IMR-90 (cell line): ENCODE results near the gene BLVRA. TPM values are rescaled to one million over a fixed set of nuclear protein-coding genes. Genes with fewer than 3 reads are reported as not detected.
"Not testable (repeated sequence)": the region's sequence is repeated elsewhere in the genome, so short reads cannot be mapped to it uniquely, and the experiment has no call there.

Experiments used
- ATAC-seq: fragments of 200-7000 bp; cut with Tn5 transposase; 2 replicates; pipeline ENCODE4 v1.9.1; 2020; ENCODE audit warnings: low read depth, mild to moderate bottlenecking, moderate library complexity
- BruUV-seq: library from RNA; stranded (reverse); fragments of 400-500 nt; replicated peaks from 2 replicates; lab custom pipeline; 2021; lab: Mats Ljungman, UMichigan
- CTCF ChIA-PET: fragments of 300-600 bp; formaldehyde crosslinking; extraction: SDS; loops from one replicate; lab custom pipeline; 2021; ENCODE audit warnings: antibody characterized with exemption; lab: Yijun Ruan, JAX
- POLR2A ChIA-PET: fragments of 300-600 bp; sonication (Branson Sonifier 250); formaldehyde crosslinking; loops from one replicate; lab custom pipeline; 2022; ENCODE audit warnings: antibody characterized with exemption; ENCODE audit not compliant: unreplicated experiment; lab: Charles Lee
- DNase-seq: peaks from one replicate; pipeline ENCODE4 v3.0.0; 2013
- H2AFZ ChIP-seq: replicated peaks from 2 replicates; pipeline ENCODE3; 2013; ENCODE audit warnings: low read length, mild to moderate bottlenecking; ENCODE audit not compliant: poor library complexity
- H2AK5ac ChIP-seq: 2 replicates; pipeline ENCODE4 v1.6.1; 2013; ENCODE audit warnings: low read depth, low read length, inconsistent platforms
- H2AK9ac ChIP-seq: replicated peaks from 2 replicates; pipeline ENCODE3; 2013; ENCODE audit warnings: mild to moderate bottlenecking, low read depth, low read length, moderate library complexity; ENCODE audit not compliant: poor library complexity
- H2BK120ac ChIP-seq: 2 replicates; pipeline ENCODE4 v1.6.1; 2013; ENCODE audit warnings: low read depth, low read length, inconsistent platforms
- H2BK15ac ChIP-seq: 3 replicates; pipeline ENCODE4 v1.6.1; 2013; ENCODE audit warnings: low read depth, low read length, inconsistent platforms
- H2BK20ac ChIP-seq: 2 replicates; pipeline ENCODE4 v1.6.1; 2013; ENCODE audit warnings: low read depth, mild to moderate bottlenecking, inconsistent platforms, low read length, moderate library complexity
- H2BK5ac ChIP-seq: 2 replicates; pipeline ENCODE4 v1.6.1; 2013; ENCODE audit warnings: mild to moderate bottlenecking, low read depth, low read length, inconsistent platforms; ENCODE audit not compliant: poor library complexity, severe bottlenecking
- H3K14ac ChIP-seq: replicated peaks from 2 replicates; pipeline ENCODE4 v1.6.1; 2013; ENCODE audit warnings: low read depth, low read length, inconsistent platforms
- H3K18ac ChIP-seq: 2 replicates; pipeline ENCODE4 v1.6.1; 2013; ENCODE audit warnings: low read depth, low read length, control low read depth
- H3K23ac ChIP-seq: 2 replicates; pipeline ENCODE4 v1.6.1; 2013; ENCODE audit warnings: low read depth, low read length, inconsistent platforms
- H3K27ac ChIP-seq: 2 replicates; pipeline ENCODE4 v1.5.1; 2013; ENCODE audit warnings: mild to moderate bottlenecking, control low read depth, low read length; ENCODE audit not compliant: insufficient read depth
- H3K27me3 ChIP-seq: 2 replicates; pipeline ENCODE4 v1.6.1; 2013; ENCODE audit warnings: low read length; ENCODE audit not compliant: control insufficient read depth, insufficient read depth
- H3K36me3 ChIP-seq: 2 replicates; pipeline ENCODE4 v1.6.1; 2013; ENCODE audit warnings: low read length, mixed read lengths; ENCODE audit not compliant: control insufficient read depth, insufficient read depth
- H3K4ac ChIP-seq: 2 replicates; pipeline ENCODE4 v1.6.1; 2013; ENCODE audit warnings: low read depth, low read length, inconsistent platforms
- H3K4me1 ChIP-seq: 2 replicates; pipeline ENCODE4 v1.6.1; 2013; ENCODE audit warnings: low read length, mixed read lengths; ENCODE audit not compliant: control insufficient read depth, insufficient read depth
- H3K4me2 ChIP-seq: 2 replicates; pipeline ENCODE4 v1.6.1; 2013; ENCODE audit warnings: low read depth, mild to moderate bottlenecking, control low read depth, low read length, moderate library complexity
- H3K4me3 ChIP-seq: 2 replicates; pipeline ENCODE4 v1.5.1; 2013; ENCODE audit warnings: low read depth, mild to moderate bottlenecking, control low read depth, low read length, moderate library complexity; ENCODE audit not compliant: insufficient read depth
- H3K56ac ChIP-seq: 2 replicates; pipeline ENCODE4 v1.6.1; 2013; ENCODE audit warnings: low read length, inconsistent platforms; ENCODE audit not compliant: insufficient read depth; ENCODE audit errors: extremely low read depth
- H3K79me1 ChIP-seq, 2 experiments: 2 replicates each; pipeline ENCODE4 v1.6.1; 2013; ENCODE audit warnings: low read length in 2 of 2, inconsistent platforms in 1 of 2, low read depth in 1 of 2
- H3K9ac ChIP-seq: 2 replicates; pipeline ENCODE4 v1.6.1; 2013; ENCODE audit warnings: low read depth, low read length, control low read depth
- H3K9me1 ChIP-seq: 2 replicates; pipeline ENCODE4 v1.6.1; 2013; ENCODE audit warnings: low read length, inconsistent platforms; ENCODE audit not compliant: insufficient read depth
- H3K9me3 ChIP-seq: 2 replicates; pipeline ENCODE4 v1.6.1; 2013; ENCODE audit warnings: low read length; ENCODE audit not compliant: control insufficient read depth, insufficient read depth
- H4K20me1 ChIP-seq: 2 replicates; pipeline ENCODE4 v1.6.1; 2013; ENCODE audit warnings: low read length, inconsistent platforms; ENCODE audit not compliant: insufficient read depth
- H4K5ac ChIP-seq: 2 replicates; pipeline ENCODE4 v1.6.1; 2013; ENCODE audit warnings: mild to moderate bottlenecking, low read depth, low read length, control low read depth
- H4K8ac ChIP-seq, 2 experiments: 2 replicates each; pipeline ENCODE4 v1.6.1; 2013; ENCODE audit warnings: low read depth in 2 of 2, low read length in 2 of 2, control low read depth in 1 of 2, inconsistent platforms in 1 of 2
- H4K91ac ChIP-seq: 2 replicates; pipeline ENCODE4 v1.6.1; 2013; ENCODE audit warnings: low read depth, low read length, inconsistent platforms; ENCODE audit not compliant: insufficient read depth
- WGBS, 2 experiments: methylation state at CpG; one replicate each; pipeline versions ENCODE4 v1.1.5 to v1.1.7; 2013; ENCODE audit warnings: missing lambda C conversion rate in 2 of 2; ENCODE audit not compliant: insufficient read length in 1 of 2; ENCODE audit errors: extremely low coverage in 2 of 2; 5-methylcytosine and 5-hydroxymethylcytosine counted together
- dilution Hi-C: fragments of 300-500 bp; cut with HindIII; formaldehyde crosslinking; loops from one replicate; pipeline ENCODE4 v1.14.3; 2018; ENCODE audit warnings: low sequenced_read_pairs; ENCODE audit not compliant: unreplicated experiment
- in situ Hi-C: fragments of 300-500 bp; cut with MboI; formaldehyde crosslinking; loops from 3 replicates; pipeline ENCODE4 v1.14.3; 2019; ENCODE audit warnings: low sequenced_read_pairs, inconsistent platforms, mixed read lengths
- intact Hi-C: fragments of 100-400 bp; cut with micrococcal nuclease; formaldehyde crosslinking; loops from 2 replicates; pipeline ENCODE4 v1.10.0; 2022
- polyA plus RNA-seq, 3 experiments: library from polyadenylated mRNA; depleted of rRNA; stranded (reverse); fragments of >200 nt; gene quantifications; 2 replicates each; pipeline ENCODE4 v1.2.3, GENCODE V29; 2012; ENCODE audit warnings: low replicate concordance in 1 of 3
- total RNA-seq: library from RNA; depleted of rRNA; stranded (reverse); fragments of >200 nt; gene quantifications from 2 replicates; pipeline ENCODE4 v1.2.3, GENCODE V29; 2012

BLVRA gene
- total and polyA plus RNA-seq, 2 of the 4 experiments (the other 2 are of a cell fraction): 32.3 to 47.1 TPM

DNA sequence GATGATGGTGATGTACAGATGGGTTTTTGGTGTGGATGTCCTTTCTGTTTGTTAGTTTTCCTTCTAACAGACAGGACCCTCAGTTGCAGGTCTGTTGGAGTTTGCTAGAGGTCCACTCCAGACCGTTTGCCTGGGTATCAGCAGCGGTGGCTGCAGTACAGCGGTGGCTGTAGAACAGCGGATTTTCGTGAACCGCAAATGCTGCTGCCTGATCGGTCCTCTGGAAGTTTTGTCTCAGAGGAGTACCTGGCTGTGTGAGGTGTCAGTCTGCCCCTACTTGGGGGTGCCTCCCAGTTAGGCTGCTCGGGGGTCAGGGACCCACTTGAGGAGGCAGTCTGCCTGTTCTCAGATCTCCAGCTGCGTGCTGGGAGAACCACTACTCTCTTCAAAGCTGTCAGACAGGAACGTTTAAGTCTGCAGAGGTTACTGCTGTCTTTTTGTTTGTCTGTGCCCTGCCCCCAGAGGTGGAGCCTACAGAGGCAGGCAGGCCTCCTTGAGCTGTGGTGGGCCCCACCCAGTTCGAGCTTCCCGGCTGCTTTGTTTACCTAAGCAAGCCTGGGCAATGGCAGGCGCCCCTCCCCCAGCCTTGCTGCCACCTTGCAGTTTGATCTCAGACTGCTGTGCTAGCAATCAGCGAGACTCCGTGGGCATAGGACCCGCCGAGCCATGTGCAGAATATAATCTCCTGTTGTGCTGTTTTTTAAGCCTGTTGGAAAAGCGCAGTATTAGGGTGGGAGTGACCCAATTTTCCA lies 20.0 kb downstream of the BLVRA start:
- H2BK120ac ChIP-seq, H2BK20ac ChIP-seq, H3K14ac ChIP-seq, H3K4ac ChIP-seq, H3K9me1 ChIP-seq, H3K36me3 ChIP-seq, CTCF ChIA-PET, H2AFZ ChIP-seq, H3K9me3 ChIP-seq, H4K91ac ChIP-seq, H3K79me1 ChIP-seq, H3K9ac ChIP-seq, dilution Hi-C loops, H3K23ac ChIP-seq, H2AK9ac ChIP-seq, H3K56ac ChIP-seq, H3K4me2 ChIP-seq, H4K5ac ChIP-seq, intact Hi-C loops, H4K20me1 ChIP-seq, ATAC-seq, H2BK5ac ChIP-seq, H3K18ac ChIP-seq, BruUV-seq, H4K8ac ChIP-seq, H3K27me3 ChIP-seq, H3K4me1 ChIP-seq, DNase-seq, H3K27ac ChIP-seq, in situ Hi-C loops, POLR2A ChIA-PET, H3K4me3 ChIP-seq, H2AK5ac ChIP-seq, H2BK15ac ChIP-seq: not testable (repeated sequence)
- 95% methylated on average over 4 of the region's 18 CpGs; no CpG with 5 or more reads in 1 of the 2 experiments for WGBS, 2 experiments
